ENCODE data around the gene LRCOL1.

- TF ChIP-seq POLR2AphosphoS5 (IDR thresholded peaks at IDR 0.05; ENCODE audit: low read depth, low read length) = no peak
- no peak for TF ChIP-seq POLR2A (IDR thresholded peaks at IDR 0.05; ENCODE audit: low read depth, low read length)
These were observed 9.9 kb upstream of the LRCOL1 start for GRCh38 chr12:132620113-132620898.
